Stimulated activated CD8-positive, alpha-beta memory T cell treated with anti-CD3 and anti-CD28 coated beads, Interleukin-15, amount 100 ng/mL, for 24 hours (primary cell): ENCODE data around the gene RNF39.
A peak's percentile ranks its signal among the peaks of the same experiment; 100 is the strongest.

ENCODE experiments used
- DNase-seq: peaks from one replicate; pipeline ENCODE4 v3.0.0-alpha.2; 2020; ENCODE audit warnings: low read depth

Gene RNF39

DNA sequence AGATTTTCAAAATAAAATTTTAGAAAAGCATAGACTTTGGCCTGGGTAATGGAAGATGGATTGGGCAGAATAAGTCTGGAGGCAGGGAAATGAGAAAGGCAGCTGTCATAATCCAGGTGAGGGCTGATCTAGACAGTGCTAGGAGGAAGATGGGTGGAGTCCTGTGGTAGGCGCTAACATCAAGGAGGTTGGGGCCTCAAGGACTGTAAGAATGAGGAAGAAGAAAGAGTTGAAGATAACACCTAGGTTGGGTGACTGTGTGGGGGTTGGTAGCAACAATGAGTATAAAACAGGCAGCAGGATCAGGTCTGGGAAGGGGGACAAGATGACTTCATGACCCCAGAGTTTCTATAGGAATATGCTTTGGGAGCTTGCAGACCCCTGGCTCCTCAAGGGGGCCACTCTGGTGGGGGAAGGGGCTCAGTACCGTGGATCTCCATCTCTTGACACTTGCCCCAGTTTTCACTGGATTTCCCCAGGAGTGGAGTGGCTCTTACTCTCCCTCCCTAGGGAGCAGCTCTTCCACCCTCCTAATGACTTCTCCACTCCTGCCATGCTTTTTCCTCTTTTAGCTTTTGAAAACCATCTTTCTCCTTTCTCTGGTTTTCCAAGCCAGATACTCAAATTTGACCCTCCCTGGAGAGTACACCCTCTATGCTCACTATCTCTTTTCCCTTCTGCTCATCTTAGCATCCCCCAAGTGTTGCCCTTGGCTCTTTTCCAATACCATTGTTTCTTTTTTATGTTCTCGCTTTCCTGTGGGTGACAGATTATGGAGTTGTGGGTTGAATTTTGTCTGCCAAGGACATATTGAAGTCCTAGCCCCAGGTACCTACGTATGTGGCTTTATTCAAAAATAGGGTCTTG, 22.6 kb upstream of the RNF39 start:
- no peak for DNase-seq

DNA sequence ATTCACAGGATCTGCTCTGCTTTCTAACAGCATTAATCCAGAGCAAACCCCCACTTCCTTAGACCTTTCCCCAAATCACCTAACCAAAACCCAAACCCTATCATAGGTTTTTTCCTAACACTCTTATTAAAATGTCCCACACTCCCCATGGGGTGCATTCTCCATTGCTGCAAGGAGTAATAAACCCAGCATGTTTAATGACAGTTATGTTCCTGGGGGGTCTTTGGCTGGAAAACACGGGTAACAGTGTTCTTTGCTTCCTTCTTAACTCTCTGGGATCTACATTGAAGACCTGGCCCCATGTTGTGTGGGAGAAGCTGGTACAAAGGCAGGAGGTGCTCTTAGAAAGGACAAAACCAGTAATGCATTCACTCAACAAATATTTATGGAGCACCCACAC, 21.3 kb upstream of the RNF39 start:
- no peak for DNase-seq

DNA sequence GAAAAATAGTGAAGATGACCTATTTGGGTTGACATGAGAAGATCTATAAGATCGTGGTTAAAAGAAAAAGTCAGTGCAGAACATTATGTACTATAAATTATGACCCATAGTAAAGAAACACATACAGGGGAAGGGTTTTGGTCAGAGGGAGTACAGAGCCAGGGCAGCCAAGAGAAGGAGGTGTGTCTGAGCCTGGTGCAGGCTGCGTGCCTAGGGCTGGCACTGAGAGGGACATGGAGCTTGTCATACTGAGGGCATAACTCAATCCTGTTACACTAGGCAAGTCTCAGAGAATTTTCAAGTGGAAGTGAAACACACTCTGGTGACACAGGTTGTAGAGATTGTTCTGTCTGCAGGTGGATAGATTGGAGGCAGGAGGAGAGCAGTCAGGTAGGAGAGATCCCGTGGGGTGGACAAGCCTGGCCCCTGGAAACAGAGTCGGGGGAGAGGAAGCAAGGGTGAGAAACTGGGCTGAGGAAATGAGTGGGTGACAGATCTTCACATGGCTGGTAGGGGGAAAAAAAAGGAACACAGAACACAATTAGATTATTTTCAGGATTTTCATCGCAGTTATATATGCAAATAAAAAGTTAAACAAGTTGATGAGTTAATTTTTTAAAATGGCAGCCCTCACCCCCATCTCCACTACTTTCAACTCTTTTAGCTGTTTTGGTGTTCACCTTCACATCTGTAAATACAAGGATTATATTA, 18.5 kb upstream of the RNF39 start:
- no peak for DNase-seq

DNA sequence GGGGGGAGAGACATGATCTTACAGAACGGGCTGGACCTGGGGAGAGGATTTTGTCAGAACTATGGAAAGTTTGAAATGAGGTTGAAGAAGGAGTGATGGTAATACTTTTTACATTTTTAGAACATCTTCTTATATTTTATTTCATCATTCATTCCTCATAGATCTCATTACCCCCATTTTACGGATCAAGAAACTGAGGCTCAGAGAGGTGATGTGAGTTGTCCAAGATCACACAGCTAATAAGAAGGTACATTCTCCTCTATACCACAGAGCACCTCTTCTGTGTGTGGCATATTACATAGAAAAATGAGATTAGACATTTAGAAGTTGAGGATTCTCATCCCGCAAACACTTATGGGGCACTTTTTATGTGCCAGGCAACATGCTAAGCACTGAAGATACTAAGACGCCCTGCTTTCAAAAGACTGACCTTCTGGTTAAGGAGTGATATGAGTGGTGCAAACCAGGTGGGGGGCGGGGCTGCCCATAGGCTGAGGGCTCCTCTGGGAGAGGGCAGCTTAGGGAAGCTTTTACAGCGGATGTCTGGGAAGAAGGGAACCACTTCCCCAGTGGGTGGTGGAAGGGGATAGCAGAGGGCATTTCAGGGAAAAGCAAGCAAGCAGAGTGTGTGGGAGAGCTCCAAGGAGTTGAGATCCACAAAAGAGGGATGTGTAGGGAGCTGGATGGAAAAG, 17.4 kb upstream of the RNF39 start:
- DNase-seq: no peak

DNA sequence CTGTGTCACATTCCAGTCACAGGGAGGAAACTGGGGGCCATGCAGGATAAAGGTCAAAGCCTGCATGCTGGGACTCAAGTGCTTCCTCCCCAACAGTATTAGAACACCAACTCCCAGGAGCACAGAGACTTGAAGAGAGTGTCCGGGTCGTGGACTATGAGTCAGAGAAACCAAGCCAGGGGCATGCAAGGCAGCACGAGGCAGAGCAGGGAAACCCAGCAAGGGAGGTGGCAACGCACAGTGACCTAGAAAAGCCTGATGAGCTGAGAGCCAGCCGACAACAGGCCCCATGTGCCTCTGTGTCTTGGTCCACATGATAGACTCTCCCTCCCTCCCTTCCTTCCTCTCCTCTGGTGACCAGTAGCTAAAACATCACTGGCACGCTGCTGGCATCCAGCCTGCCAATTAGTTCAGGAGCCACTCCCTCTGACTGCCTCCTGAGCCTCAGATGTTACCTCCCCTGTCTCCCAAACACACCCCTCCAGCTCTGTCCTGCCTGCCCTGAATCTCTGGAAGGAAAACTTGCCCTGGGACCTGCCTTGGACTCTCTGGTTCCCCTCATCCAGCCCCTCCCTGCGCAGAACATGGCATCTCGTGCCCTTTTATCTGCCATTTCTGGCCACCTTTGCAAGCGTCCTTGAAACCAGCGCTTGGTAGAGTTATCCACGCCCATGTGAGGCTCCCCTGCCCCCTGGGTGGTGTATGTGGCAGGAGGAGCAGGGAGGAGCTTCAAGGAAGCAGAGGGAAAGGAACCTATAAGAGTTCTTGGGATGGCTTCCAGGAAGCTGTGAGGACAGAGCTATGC, 16.2 kb upstream of the RNF39 start:
- DNase-seq: no peak

DNA sequence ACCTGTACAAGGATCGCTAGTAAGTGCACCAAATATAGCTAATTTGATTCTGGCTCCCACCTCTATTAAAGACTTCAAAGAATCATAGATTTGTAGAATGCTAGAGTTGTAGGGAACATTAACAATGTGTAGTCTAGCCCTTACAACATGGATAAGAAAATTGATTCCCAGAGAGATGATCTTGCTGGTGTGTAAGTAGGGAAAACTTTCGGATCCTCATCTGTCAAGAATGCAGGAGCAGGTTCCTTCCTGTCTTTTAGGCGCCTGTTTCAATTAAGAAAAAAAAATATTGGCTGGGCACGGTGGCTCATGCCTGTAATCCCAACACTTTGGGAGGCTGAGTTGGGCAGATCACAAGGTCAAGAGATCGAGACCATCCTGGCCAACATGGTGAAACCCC, 12.3 kb upstream of the RNF39 start:
- DNase-seq: no peak

DNA sequence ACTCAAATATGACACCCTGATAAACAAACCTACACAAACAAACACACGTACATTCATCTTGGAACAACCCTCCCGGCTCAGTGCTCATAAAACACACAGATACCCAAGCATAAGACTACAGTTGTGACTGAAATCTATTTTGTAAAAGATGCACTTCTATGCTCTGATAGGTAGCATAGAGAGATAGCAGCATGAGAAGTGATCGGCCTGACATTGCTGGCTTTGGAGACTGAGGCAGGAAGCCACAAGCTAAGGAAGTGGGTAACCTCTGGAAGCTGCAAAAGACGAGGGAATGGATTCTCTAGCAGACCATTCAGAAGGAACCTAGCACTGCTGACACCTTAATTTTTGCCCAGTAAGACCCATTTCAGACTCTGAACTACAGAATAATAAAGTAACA, 1.6 kb upstream of the RNF39 start:
- DNase-seq: no peak

DNA sequence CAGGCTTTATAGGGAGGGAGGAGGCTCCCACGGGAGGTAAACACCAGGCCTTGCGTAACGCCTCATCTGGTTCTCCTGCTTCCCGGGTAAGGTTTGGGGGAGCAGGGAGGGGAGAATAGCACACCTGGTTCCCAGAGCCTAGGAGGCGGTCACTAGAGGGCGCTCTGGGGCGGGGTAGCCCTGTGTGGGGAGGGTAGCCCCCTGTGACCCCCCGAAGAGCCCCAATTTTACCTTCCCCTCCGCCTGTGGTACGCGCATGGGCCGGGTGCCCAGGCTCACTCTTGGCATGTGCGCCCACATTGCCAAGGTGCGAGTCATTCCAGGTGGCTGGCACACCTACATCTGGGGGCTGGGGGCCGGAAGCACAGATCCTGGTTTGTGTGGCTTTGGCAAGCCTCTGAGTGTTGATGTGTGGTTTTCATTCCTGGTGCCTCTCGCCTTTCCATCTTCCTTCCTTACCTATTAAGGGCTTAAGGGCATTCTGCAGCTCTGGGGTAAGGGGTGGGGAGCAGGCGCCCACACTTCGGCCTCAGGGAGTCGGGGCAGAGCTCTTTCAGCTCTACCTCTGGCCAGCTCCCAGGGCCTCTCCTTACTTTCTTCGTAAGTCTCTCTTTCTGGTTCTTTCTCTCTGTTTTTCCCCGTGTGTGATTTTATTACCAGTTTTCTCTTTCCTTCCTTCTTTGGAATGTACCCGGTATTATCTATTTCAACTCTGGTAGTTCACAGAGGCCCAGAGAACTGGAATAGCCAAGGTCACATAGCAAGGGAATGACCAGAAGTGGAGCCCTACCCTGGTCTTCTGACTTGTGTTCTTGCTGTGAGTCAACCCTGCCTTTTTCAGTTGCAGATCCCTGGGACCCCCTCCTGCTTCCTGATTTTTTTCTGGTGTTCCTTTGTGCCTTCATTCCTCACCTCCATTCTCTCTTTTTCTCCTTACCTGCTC, 492 bp upstream of the RNF39 start:
- no peak for DNase-seq

DNA sequence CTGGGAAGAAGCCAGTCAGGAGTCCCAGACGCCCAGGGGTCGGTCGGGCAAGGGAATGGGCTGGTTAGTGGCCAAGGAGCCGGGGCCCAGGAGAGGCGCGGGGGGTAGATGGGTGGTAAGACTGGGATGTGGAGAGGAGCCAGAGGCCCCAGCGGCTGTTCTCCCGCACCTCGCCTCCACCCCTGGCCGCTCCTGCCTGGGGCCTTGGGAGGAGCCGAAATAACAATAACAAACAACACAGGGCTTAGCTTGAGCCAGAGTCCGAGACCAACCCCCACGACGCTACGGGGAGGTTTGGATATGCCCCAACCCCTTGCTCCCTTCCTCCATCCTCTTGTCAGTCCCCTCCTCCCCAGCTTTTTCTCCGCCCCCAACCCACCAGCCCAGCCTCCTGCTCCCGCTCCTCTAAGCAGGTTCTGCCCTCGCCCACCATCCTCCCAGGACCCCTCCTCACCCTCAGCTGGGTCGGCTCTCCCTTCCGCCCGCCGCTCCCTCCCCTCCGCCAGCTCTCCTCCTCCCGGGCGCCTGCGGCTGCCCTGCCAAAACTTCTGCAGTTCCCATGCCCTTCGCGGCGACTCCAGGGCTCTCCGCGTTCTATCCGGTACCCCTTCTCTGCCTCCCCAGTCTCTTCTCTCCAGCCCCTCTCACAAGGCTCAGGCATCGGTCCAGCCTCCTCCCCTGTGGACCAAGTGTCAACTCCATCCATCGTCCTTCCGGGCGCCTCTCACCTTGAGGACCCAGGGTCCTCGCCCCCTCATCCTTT, 1.1 kb downstream of the RNF39 start:
- DNase-seq: no peak

DNA sequence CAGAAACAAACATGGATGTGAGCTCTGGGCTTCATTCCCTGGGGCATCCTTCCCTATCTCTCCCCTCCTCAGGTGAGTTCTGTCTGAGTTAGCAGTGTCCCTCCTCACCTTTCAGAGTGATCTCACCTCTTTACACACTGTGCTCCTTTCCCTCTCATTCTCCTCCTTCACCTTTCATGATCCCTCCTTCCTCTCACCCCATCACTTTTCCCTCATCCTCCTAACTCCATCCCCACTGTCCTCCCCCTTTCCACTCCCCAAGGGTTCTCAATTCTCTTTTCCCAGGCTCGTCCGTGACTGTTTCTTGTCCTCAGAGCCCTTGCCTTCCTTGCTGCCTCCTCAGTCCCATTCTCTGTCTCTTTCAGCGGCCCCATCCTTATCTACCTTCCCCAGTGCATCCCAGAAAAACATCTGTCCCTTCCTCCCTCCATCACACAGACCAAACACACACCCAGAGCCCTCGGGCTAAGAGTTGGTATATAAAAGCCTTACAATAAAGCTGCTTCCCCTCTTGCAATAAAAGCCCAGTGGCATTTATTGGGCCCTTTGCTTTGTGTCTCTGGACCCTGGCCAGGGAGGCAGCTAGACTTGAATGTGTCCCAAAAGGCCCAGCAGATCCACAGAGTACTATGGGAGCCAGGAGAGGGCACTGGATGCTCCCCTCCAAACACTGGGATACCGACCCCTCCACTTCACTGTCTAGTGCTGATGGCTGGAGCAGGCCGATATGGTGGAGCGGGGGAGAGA, 1.9 kb downstream of the RNF39 start:
- DNase-seq: no peak

DNA sequence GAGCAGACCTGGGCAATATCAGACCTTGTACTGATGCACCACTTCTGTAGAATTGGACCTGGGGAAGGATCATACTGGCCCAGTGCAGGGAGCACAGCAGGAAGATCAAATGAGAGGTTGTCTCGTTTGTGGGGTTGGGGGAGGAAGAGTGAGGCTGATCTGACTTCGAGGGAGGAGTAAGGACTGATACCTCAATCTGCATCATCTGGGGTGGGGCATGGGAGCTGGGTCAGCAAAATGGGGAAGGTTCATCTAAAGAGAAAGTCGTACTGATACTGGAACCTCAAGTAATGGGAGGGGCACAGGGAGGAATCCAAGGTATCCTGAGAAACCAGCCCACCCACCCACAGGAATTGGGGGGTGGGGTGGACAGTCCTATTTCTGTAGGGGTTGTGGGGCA, 3.7 kb downstream of the RNF39 start:
- DNase-seq: no peak

DNA sequence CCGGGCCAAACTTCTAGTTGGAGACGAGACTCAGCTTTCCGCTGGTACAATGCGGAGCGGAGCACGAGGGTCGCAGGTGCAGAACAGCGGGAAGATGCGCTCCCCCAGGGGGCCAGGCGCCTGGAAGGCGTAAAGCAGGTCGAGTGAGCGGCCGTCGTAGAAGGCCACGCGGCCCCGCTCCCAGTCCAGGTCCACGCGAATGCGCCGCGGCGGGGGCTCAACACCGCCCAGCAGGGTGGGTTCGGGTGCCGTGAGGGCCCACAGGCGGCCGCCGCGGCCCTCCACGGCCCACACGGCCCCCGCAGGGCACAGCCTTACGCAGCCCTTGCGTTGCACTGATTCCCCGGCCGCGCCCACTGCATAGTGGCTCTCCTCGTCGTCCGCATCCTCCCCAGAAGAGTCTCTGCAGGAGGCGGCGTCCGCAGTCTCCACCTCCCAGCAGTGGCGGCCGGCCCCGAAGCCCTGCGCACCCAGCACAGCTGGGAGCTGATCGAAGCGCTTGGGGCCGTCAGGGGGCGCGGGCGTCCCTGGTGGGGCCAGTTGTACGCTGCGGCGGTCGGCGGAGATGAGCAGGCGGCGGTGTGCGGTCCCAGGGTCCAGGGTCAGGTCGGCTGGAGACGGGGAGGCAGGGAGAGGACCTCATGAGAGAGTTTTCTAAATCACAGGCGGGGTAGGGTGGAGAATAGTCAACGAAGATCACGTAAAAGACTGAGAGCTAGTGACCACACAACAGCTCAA, 4.3 kb downstream of the RNF39 start:
- DNase-seq: no peak

DNA sequence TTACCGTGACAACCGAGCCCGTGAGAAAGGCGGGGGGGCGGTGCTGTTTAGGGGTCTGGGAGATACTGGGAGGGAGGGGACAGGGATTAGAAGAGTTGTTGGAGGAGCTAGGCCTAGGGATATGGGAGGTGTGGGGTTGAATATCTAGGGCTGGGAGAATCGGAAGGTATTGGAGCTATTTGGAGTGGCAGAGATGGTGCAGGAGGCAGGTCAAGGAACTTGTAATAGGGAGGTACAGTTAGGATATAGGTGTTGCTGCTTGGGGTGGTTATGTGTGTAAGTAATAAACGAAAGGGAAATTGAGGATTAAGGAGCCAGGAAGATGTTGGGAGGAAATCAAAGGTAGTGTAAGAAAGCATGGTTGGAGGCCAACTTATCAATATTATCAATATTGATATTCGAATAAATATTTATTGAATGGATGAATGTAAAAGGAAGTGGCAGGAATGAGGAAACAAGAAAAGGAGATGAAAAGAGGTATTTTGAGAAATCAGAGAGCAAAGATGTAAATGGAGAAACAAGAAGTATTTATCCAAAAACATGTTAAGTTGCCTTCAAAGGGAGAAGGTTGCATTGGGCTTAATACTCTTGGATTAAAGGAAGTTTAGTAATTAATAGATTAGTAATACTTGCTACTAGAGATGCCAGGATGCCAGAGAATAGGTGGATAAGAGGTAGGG, 8.0 kb downstream of the RNF39 start:
- DNase-seq: no peak

DNA sequence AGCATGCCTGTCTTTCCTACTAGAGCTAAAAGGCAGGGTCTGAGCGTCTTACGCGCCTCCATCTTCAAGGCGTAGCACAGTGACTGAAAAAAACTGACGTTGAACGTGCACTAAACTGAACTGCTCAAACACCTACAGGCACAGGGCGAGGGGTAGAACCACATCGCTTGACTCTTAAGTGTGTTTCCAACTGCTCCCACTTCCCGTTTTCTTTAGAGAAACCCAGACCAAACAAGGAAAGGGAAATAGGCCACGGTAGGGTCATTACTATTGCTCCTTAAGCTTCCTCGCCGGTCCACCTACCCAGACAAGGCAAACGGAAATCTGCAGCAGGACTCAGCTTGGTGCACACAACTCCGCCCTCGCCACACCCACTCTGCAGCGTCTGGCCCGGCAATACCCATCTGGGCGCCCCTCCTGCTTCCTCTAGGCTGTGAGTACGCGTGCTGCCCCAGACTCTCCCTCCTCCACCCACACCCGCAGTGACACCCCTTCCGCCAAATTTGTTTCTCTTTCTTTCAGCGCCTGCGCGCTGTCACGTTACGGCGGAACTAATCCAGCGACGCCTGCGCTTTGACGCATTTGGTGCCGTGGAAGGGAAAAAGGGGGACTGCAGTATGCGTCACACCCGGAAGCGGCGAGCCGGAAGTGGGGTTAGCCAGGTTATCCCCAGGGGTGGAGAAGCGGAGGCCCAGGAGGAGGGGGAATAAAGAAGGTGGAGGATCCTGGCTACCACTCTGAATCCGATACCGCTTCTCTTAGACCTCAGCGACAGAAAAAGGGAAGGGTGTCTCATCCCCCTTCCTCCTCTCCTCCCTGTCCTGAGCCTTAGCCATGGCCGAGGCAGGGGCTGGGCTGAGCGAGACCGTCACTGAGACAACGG, 8.8 kb downstream of the RNF39 start, which contains the start of gene PPP1R11:
Gene PPP1R11, plus strand, starts transcription at position 622 of the 883 bp plus-strand sequence. Its CDS starts 213 bp downstream, at position 835.
- peak; percentile 91 for DNase-seq

DNA sequence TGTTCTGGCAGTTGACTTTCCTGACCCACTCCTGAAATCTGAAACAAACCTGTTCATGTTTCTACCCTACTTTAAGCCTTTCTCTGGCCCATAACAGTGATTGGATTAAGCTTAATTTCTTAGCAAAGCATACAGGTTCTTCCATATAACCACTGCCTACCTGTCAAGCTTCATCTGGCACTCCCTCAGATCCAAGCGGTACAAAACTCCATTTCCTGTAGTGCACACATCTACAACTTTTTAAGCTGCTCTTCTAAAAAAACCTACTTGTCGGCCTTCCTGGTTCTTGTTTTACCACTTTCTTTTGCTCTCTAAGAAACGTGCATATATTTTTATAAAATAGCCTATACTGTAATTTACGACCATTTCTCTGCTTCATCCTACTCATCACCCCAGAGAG, 9.5 kb downstream of the RNF39 start:
- no peak for DNase-seq

DNA sequence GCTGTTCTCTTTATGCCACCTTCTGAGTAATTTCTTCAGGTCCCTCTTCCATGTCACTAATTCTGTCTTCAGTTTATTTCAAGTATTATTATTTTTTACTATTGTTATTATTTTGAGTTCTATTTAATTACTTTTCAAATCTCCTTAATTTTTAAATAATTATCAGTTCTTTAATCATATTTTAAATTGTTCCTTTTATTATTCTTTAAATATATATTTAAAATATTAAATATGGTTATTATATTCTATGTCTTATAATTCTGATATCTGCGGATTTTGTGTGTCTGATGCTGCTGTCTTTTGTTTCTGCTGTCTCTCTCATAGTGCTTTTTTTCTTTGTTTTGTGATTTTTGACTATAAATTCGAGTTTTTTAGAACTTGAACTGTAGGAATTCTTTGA, 12.3 kb downstream of the RNF39 start:
- no peak for DNase-seq
